Frontal cortex (tissue), 4 donors: ENCODE measurements around the gene CCDC88C. TPM values are rescaled to one million over a fixed set of nuclear protein-coding genes. Genes with fewer than 3 reads are reported as not detected.

Source experiments
- DNase-seq, 2 donors: peaks; one replicate each; pipeline ENCODE4 v3.0.0; 2012; ENCODE audit warnings: low spot score in 2 of 2
- FAIRE-seq: peaks from 2 replicates; lab custom pipeline; 2012; peaks lifted over from hg19 to GRCh38; lab: Jason Lieb, UNC
- total RNA-seq: library from RNA; depleted of rRNA; stranded (reverse); fragments of >200 nt; gene quantifications from one replicate; pipeline ENCODE4 v1.2.3, GENCODE V29; 2014
- donor health status: control.
- donor health status: control.
- donor health status: control.

Gene CCDC88C
- total RNA-seq, 1 donor from 2014 or later, result 22.4 TPM

DNA sequence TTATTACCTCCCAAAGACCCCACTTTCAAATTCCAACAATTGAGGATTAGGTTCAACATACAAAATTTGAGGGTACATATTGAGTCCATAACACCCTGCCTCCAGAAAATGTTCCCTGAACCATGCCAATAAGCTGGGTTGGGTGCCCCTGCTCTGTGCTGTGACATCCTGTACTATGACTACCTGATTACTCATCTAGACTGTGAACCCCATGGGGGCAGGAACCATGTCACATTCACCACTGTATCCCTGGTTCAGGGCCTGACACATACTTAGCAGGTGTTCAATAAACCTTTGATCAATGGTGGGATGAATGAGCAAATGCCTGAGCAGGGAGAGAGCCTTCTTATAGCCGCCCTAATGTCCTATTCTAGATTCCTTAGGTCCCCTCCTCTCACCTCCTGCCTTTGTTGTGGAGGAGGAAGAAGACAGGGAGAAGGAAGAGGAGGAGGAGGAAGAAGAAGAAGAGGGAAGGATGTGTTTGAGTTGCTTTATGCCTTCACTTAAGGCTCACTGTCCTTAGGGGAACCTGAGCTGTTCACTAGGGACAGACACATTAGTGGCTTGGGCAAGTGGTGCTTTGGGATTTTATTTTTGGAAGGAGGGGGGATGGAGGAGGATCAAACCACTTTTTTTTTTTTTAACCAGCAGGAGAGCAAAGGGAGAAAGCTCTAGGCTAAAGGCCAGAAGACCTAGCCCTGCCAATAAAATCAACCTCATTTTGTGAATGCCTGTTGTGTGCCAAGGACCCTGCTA, 194.4 kb downstream of the CCDC88C start:
- FAIRE-seq, result no peak
- DNase-seq, result no peak

Other genes with a start within 250 kb of the CCDC88C start
- 4.9 TPM for gene GPR68, start 173.1 kb downstream of the CCDC88C start, total RNA-seq
- gene PPP4R3A, start 92.5 kb upstream of the CCDC88C start, total RNA-seq, result 119 TPM